Ectodermal cell (in vitro differentiated cells): ENCODE results near the gene IL36RN.

Source experiments
- H3K27ac ChIP-seq: 2 replicates; pipeline ENCODE4 v1.7.0; 2013; ENCODE audit warnings: mild to moderate bottlenecking, low read depth, low read length; ENCODE audit not compliant: insufficient read depth, poor library complexity, severe bottlenecking
- H3K27me3 ChIP-seq: 2 replicates; pipeline ENCODE4 v1.7.0; 2013; ENCODE audit warnings: mild to moderate bottlenecking, low read length; ENCODE audit not compliant: insufficient read depth, control insufficient read depth, poor library complexity, severe bottlenecking
- H3K36me3 ChIP-seq: one replicate; pipeline ENCODE4 v1.7.0; 2013; ENCODE audit warnings: low read length; ENCODE audit not compliant: control insufficient read depth, insufficient read depth
- H3K4me1 ChIP-seq: one replicate; pipeline ENCODE4 v1.7.0; 2013; ENCODE audit warnings: low read length; ENCODE audit not compliant: control insufficient read depth, insufficient read depth
- H3K4me3 ChIP-seq: 2 replicates; pipeline ENCODE4 v1.7.0; 2013; ENCODE audit warnings: low read depth, low read length, control low read depth; ENCODE audit not compliant: insufficient read depth
- H3K9me3 ChIP-seq: 2 replicates; pipeline ENCODE4 v1.7.0; 2013; ENCODE audit warnings: mild to moderate bottlenecking, low read length, moderate library complexity; ENCODE audit not compliant: control insufficient read depth
- WGBS, 2 experiments: methylation state at CpG; one replicate each; pipeline ENCODE4 v1.1.7; 2013; ENCODE audit warnings: missing lambda C conversion rate in 2 of 2; 5-methylcytosine and 5-hydroxymethylcytosine counted together

The IL36RN gene

GRCh38 chr2:113070606-113070975 lies 11.6 kb downstream of the IL36RN start:
- Histone ChIP-seq H3K27ac (no peak overlapping the region), H3K9me3 (no peaks in the 10 kb centered on the region), H3K4me1 (no peaks in the 10 kb centered on the region), H3K36me3 (no peaks in the 10 kb centered on the region), H3K27me3 (no peaks in the 10 kb centered on the region), H3K4me3 (no peak overlapping the region)
- WGBS, 2 experiments: 86 to 95% methylated on average over 1 of the region's 1 CpG

GRCh38 chr2:113072584-113072983 lies 13.6 kb downstream of the IL36RN start:
- Histone ChIP-seq H3K9me3 (no peaks in the 10 kb centered on the region), H3K27ac (no peak overlapping the region), H3K27me3 (no peaks in the 10 kb centered on the region), H3K4me3 (no peak overlapping the region), H3K36me3 (no peaks in the 10 kb centered on the region), H3K4me1 (no peaks in the 10 kb centered on the region)
- WGBS, 2 experiments: 67 to 77% methylated on average over 4 of the region's 4 CpGs

- Histone ChIP-seq H3K4me3 (no peak overlapping the region), H3K27ac (no peak overlapping the region), H3K36me3 (no peaks in the 10 kb centered on the region), H3K27me3 (no peaks in the 10 kb centered on the region), H3K4me1 (no peaks in the 10 kb centered on the region), H3K9me3 (no peaks in the 10 kb centered on the region)
- WGBS, 2 experiments: 89 to 98% methylated on average over 3 of the region's 3 CpGs
Measured at GRCh38 chr2:113073325-113073834, 14.4 kb downstream of the IL36RN start.

GRCh38 chr2:113075030-113075429 lies 16.0 kb downstream of the IL36RN start:
- H3K27me3 ChIP-seq: no peaks in the 10 kb centered on the region
- no peak overlapping the region for H3K4me3 ChIP-seq
- no peaks in the 10 kb centered on the region for H3K9me3 ChIP-seq
- 90 to 91% methylated on average over 5 of the region's 5 CpGs for WGBS, 2 experiments
- no peaks in the 10 kb centered on the region for H3K4me1 ChIP-seq
- H3K27ac ChIP-seq: no peak overlapping the region
- no peaks in the 10 kb centered on the region for H3K36me3 ChIP-seq

- H3K9me3 ChIP-seq: no peaks in the 10 kb centered on the region
- H3K4me1 ChIP-seq: no peaks in the 10 kb centered on the region
- H3K27ac ChIP-seq: no peak overlapping the region
- H3K36me3 ChIP-seq: no peaks in the 10 kb centered on the region
- no peaks in the 10 kb centered on the region for H3K27me3 ChIP-seq
- 89 to 93% methylated on average over 3 of the region's 3 CpGs for WGBS, 2 experiments
- no peak overlapping the region for H3K4me3 ChIP-seq
Measured at GRCh38 chr2:113075600-113075999, 16.6 kb downstream of the IL36RN start.

- H3K27me3 ChIP-seq: no peaks in the 10 kb centered on the region
- no peaks in the 10 kb centered on the region for H3K36me3 ChIP-seq
- WGBS, 2 experiments: 90 to 95% methylated on average over 3 of the region's 3 CpGs
- H3K27ac ChIP-seq: no peak overlapping the region
- H3K9me3 ChIP-seq: no peaks in the 10 kb centered on the region
- H3K4me3 ChIP-seq: no peak overlapping the region
- H3K4me1 ChIP-seq: no peaks in the 10 kb centered on the region
Measured at GRCh38 chr2:113076954-113077669, 18.1 kb downstream of the IL36RN start.

- no peaks in the 10 kb centered on the region for H3K4me1 ChIP-seq
- H3K27me3 ChIP-seq: no peaks in the 10 kb centered on the region
- H3K27ac ChIP-seq: no peak overlapping the region
- no peak overlapping the region for H3K4me3 ChIP-seq
- WGBS, 2 experiments: 71 to 75% methylated on average over 1 of the region's 1 CpG
- H3K36me3 ChIP-seq: no peaks in the 10 kb centered on the region
- no peaks in the 10 kb centered on the region for H3K9me3 ChIP-seq
Measured at GRCh38 chr2:113077921-113078320, 18.9 kb downstream of the IL36RN start.

GRCh38 chr2:113078350-113078839 lies 19.4 kb downstream of the IL36RN start:
- H3K27me3 ChIP-seq: no peaks in the 10 kb centered on the region
- no peaks in the 10 kb centered on the region for H3K9me3 ChIP-seq
- H3K4me1 ChIP-seq: no peaks in the 10 kb centered on the region
- no peak overlapping the region for H3K4me3 ChIP-seq
- no peaks in the 10 kb centered on the region for H3K36me3 ChIP-seq
- WGBS, 2 experiments: 86 to 90% methylated on average over 6 of the region's 6 CpGs
- H3K27ac ChIP-seq: no peak overlapping the region

GRCh38 chr2:113079131-113079530 lies 20.1 kb downstream of the IL36RN start:
- H3K4me3 ChIP-seq: no peak overlapping the region
- no peaks in the 10 kb centered on the region for H3K36me3 ChIP-seq
- H3K27ac ChIP-seq: no peak overlapping the region
- H3K9me3 ChIP-seq: no peaks in the 10 kb centered on the region
- 83 to 85% methylated on average over 4 of the region's 4 CpGs for WGBS, 2 experiments
- no peaks in the 10 kb centered on the region for H3K27me3 ChIP-seq
- H3K4me1 ChIP-seq: no peaks in the 10 kb centered on the region

- no peak overlapping the region for H3K27ac ChIP-seq
- H3K4me3 ChIP-seq: no peak overlapping the region
- no peaks in the 10 kb centered on the region for H3K9me3 ChIP-seq
- H3K36me3 ChIP-seq: no peaks in the 10 kb centered on the region
- no peaks in the 10 kb centered on the region for H3K27me3 ChIP-seq
- H3K4me1 ChIP-seq: no peaks in the 10 kb centered on the region
- 39 to 40% methylated on average over 9 of the region's 9 CpGs for WGBS, 2 experiments
Measured at GRCh38 chr2:113080134-113080533, 21.1 kb downstream of the IL36RN start.
